Tibial artery (tissue), 4 donors: ENCODE data around the gene PEAK3.
A peak's percentile ranks its signal among the peaks of the same experiment; 100 is the strongest.

Experiments used
- DNase-seq, 2 donors: peaks; one replicate each; pipeline ENCODE4 v3.0.0-alpha.2; 2019
- H3K27ac ChIP-seq, 2 donors: fragments of 200-600 bp; sonication (generic) in 1 of 2; 1 replicate in 1 of 2; 2 replicates in 1 of 2; pipeline ENCODE4 v1.5.1; 2018 to 2019; ENCODE audit warnings: mild to moderate bottlenecking in 1 of 2
- H3K27me3 ChIP-seq, 2 donors: fragments of 200-600 bp; sonication (generic) in 1 of 2; one replicate each; pipeline versions ENCODE4 v1.5.1 to v1.6.0; 2016 to 2019
- H3K36me3 ChIP-seq, 3 donors: fragments of 200-600 bp; sonication (generic) in 2 of 3; one replicate each; pipeline ENCODE4 v1.5.1; 2016 to 2019; ENCODE audit warnings: mild to moderate bottlenecking in 2 of 3
- H3K4me1 ChIP-seq, 4 donors: fragments of 200-600 bp; sonication (generic) in 2 of 4; 1 replicate in 3 of 4; 2 replicates in 1 of 4; pipeline ENCODE4 v1.5.1; 2016 to 2019
- H3K4me3 ChIP-seq, 2 donors: fragments of 200-600 bp; sonication (generic) in 1 of 2; 1 replicate in 1 of 2; 2 replicates in 1 of 2; pipeline ENCODE4 v1.5.1; 2018 to 2019; ENCODE audit warnings: mild to moderate bottlenecking in 2 of 2
- H3K9me3 ChIP-seq, 3 donors: fragments of 200-600 bp; sonication (generic) in 1 of 3; one replicate each; pipeline ENCODE4 v1.5.1; 2016 to 2019
- intact Hi-C: fragments of 100-400 bp; cut with DNase I; formaldehyde crosslinking; loops from one replicate; pipeline ENCODE4 v1.15.0; 2023; ENCODE audit warnings: low total_unique reads
- TF ChIP-seq, protein P1 (sequence below), 2 experiments: fragments of 200-600 bp in 1 of 2; fragments of 450-650 bp in 1 of 2; IDR thresholded peaks; one replicate each; pipeline ENCODE4 v1.5.1; 2017 to 2019; ENCODE audit warnings: antibody characterized with exemption in 2 of 2, mild to moderate bottlenecking in 1 of 2, moderate library complexity in 1 of 2

The PEAK3 gene

GRCh38 chr19:2291185-2291751 lies 9.3 kb upstream of the PEAK3 start:
- TF ChIP-seq, protein P1, sequence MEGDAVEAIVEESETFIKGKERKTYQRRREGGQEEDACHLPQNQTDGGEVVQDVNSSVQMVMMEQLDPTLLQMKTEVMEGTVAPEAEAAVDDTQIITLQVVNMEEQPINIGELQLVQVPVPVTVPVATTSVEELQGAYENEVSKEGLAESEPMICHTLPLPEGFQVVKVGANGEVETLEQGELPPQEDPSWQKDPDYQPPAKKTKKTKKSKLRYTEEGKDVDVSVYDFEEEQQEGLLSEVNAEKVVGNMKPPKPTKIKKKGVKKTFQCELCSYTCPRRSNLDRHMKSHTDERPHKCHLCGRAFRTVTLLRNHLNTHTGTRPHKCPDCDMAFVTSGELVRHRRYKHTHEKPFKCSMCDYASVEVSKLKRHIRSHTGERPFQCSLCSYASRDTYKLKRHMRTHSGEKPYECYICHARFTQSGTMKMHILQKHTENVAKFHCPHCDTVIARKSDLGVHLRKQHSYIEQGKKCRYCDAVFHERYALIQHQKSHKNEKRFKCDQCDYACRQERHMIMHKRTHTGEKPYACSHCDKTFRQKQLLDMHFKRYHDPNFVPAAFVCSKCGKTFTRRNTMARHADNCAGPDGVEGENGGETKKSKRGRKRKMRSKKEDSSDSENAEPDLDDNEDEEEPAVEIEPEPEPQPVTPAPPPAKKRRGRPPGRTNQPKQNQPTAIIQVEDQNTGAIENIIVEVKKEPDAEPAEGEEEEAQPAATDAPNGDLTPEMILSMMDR (IDR thresholded peaks at IDR 0.05) = no peak
- DNase-seq = no peak
- H3K4me1 ChIP-seq = peaks cover 0 to 49% (median 41%) of the 10 kb centered on the region in 4 donors
- no peaks in the 10 kb centered on the region for H3K9me3 ChIP-seq
- H3K27me3 ChIP-seq = peaks cover 0 to 44% of the 10 kb centered on the region in 2 donors
- H3K36me3 ChIP-seq = no peaks in the 10 kb centered on the region
- H3K4me3 ChIP-seq = peak overlapping the region; percentile 36 to 39
- H3K27ac ChIP-seq = no peak overlapping the region
- intact Hi-C loops = no loop called here

GRCh38 chr19:2290441-2291184 lies 8.6 kb upstream of the PEAK3 start:
- TF ChIP-seq, protein P1 (IDR thresholded peaks at IDR 0.05) = no peak
- no peaks in the 10 kb centered on the region for H3K36me3 ChIP-seq
- H3K9me3 ChIP-seq = no peaks in the 10 kb centered on the region
- H3K4me3 ChIP-seq = peak overlapping the region; percentile 36 to 39
- peaks cover 0 to 49% (median 41%) of the 10 kb centered on the region in 4 donors for H3K4me1 ChIP-seq
- no peak for DNase-seq
- peaks cover 0 to 44% of the 10 kb centered on the region in 2 donors for H3K27me3 ChIP-seq
- intact Hi-C loops = no loop called here
- no peak overlapping the region for H3K27ac ChIP-seq

DNA sequence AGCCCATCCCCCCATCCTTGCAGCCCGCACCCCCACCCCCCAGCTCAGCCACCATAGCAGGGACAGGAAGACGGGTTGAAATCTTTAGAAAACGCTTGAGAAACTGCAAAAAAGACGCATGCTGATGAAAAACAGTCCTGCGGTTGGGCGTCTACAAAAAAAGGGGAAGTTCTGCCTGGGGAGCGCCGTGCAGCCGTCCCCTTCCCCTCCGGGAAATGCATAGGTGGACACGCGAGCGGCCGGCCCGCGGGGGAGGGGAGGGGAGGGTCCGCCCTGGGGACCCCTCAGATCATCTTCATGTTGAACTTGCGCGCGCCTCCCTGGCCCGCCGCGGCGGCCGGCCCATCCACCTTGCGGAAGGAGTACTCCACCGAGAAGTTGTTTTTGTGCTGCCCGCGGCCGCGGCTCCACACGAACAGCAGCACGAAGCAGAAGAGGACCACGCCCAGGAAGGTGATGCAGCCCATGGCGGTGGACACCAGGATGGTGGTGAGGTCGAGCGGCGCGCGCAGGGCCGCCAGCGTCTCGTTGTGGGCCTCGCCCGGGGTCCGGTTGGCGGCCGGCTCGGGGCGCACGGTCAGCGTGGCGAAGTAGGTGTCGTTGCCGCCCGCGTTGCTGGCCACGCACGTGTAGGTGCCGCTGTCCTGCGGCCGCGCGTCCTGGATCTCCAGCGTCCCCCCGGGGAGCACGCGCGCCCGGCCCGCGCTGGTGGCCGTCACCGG lies 7.9 kb upstream of the PEAK3 start:
- intact Hi-C loops = no loop called here
- no peak overlapping the region for H3K27ac ChIP-seq
- no peak for DNase-seq

GRCh38 chr19:2288818-2289713 lies 7.1 kb upstream of the PEAK3 start:
- Histone ChIP-seq H3K36me3 (no peaks in the 10 kb centered on the region), H3K4me1 (peaks cover 0 to 34% (median 28%) of the 10 kb centered on the region in 4 donors), H3K9me3 (no peaks in the 10 kb centered on the region), H3K4me3 (peak overlapping the region in 1 of 2 donors; percentile 39), H3K27ac (no peak overlapping the region), H3K27me3 (peaks cover 0 to 44% of the 10 kb centered on the region in 2 donors)
- intact Hi-C loops = no loop called here
- no peak for DNase-seq
- TF ChIP-seq, protein P1 (IDR thresholded peaks at IDR 0.05) = no peak

More for the DNA sequence above, 7.9 kb upstream of the PEAK3 start:
- Histone ChIP-seq H3K4me3 (peak overlapping the region; percentile 36 to 39), H3K4me1 (peaks cover 0 to 42% (median 36%) of the 10 kb centered on the region in 4 donors), H3K36me3 (no peaks in the 10 kb centered on the region), H3K27me3 (peaks cover 0 to 44% of the 10 kb centered on the region in 2 donors), H3K9me3 (no peaks in the 10 kb centered on the region)
- TF ChIP-seq, protein P1 (IDR thresholded peaks at IDR 0.05) = no peak

DNA sequence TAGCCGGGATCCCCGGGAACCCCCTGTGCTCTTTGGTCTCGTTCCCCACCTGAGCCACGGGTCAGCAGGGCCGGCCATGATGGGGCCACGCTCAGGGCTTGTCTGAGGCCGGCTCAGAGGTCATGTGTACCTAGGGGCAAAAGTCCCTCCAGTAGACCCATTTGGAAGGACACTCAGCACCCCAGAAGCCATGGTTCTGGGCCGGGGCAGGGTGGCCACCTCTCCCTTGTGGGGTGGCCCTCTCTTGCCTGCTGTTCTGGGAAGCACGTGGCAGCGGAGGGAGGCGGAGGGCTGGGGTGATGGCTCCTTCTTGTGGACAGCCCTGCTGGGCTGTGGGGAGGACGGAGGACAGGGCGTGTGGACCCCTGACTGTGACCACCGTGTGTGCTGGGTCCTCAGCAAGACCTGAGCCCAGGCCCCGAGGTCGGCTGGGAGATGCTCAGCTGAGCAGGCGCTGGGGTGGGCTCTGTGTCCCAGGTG lies 6.4 kb upstream of the PEAK3 start:
- Histone ChIP-seq H3K4me3 (no peak overlapping the region), H3K4me1 (peaks cover 0 to 28% (median 25%) of the 10 kb centered on the region in 4 donors), H3K9me3 (no peaks in the 10 kb centered on the region), H3K36me3 (no peaks in the 10 kb centered on the region), H3K27ac (no peak overlapping the region), H3K27me3 (peaks cover 0 to 44% of the 10 kb centered on the region in 2 donors)
- TF ChIP-seq, protein P1 (IDR thresholded peaks at IDR 0.05) = no peak
- no peak for DNase-seq
- intact Hi-C loops = no loop called here
